ENCODE data around the gene FBXL19. TPM values are rescaled to one million over a fixed set of nuclear protein-coding genes. Genes with fewer than 3 reads are reported as not detected.

Gene FBXL19
- total and polyA plus RNA-seq, 2 of the 13 experiments (the other 11 are each of a cell fraction or from before 2014, with no cell fraction given), result 6.0 to 13.7 TPM

DNA sequence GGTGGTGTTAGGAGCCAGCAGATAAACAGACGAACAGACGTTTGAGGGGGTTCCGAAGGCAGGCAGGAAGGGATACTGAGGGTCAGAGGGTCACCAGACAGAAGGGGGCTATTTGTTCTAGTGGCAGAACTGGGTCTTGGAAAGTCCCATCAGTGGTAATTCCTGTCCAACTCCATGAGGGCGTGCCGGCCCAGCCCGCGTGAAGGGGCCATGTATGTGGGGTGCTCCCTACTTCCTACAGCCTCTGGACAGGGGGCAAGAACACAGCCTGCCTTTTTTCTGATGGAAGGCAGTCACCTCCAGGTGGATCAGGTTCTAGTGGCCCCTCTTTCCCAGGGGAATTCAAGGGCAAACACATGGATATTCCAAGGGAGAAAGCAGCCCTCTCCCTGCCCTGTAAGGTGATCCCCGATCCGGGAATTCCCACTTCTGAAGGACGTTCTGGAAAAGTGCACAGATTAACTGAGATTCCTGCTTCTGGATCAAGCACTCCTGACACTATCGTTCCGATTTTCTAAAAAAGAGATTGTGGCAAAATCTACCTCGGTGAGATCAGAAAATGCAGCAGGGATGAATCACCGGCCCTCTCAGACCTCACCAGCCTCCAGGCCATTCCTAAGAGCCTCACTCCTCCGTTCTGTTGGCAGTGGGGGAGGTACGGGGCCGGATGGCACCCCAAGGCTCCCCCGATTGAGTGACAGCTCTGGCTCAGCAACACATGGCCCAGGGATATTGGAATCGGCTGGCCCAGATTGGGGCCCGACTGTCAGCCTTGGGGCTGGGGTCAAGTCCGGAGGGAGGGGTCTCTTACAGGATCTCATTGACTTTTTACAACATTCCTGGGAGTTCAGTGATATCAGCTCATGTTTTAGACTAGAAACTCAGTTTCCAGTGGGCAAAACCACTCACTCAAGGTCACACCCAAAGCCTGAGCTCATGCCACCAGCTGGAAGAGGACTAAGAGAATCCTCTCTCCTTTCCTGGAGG lies 74.6 kb downstream of the FBXL19 start (continued):
- peak; percentile 4; the same call in 1 of the 2 replicates for TF ChIP-seq HDAC2 (CRISPR knock-in tag; IDR thresholded peaks at IDR 0.05)
- TF ChIP-seq, protein P1, sequence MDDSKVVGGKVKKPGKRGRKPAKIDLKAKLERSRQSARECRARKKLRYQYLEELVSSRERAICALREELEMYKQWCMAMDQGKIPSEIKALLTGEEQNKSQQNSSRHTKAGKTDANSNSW (CRISPR knock-in tag; IDR thresholded peaks at IDR 0.05; ENCODE audit: borderline replicate concordance), result no peak
- TF ChIP-seq PITX1 (CRISPR knock-in tag; IDR thresholded peaks at IDR 0.05), result no peak
- no peak for TF ChIP-seq SP1 (IDR thresholded peaks at IDR 0.05)
- TF ChIP-seq SP1 (CRISPR knock-in tag; IDR thresholded peaks at IDR 0.05), result no peak
- no peak for TF ChIP-seq MAFF (IDR thresholded peaks at IDR 0.05; ENCODE audit: low read depth, low read length)
- no peak for TF ChIP-seq ZNF234 (CRISPR knock-in tag; conservative IDR thresholded peaks at IDR 0.05)
- TF ChIP-seq, protein P2, sequence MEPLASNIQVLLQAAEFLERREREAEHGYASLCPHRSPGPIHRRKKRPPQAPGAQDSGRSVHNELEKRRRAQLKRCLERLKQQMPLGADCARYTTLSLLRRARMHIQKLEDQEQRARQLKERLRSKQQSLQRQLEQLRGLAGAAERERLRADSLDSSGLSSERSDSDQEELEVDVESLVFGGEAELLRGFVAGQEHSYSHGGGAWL (CRISPR knock-in tag; IDR thresholded peaks at IDR 0.05), result no peak
- no peak; the same call in none of the 2 replicates for TF ChIP-seq HDAC1 (CRISPR knock-in tag; IDR thresholded peaks at IDR 0.05)
- no peak; the same call in 1 of the 2 replicates for TF ChIP-seq HNF4A (CRISPR knock-in tag; IDR thresholded peaks at IDR 0.05)
- no peak for TF ChIP-seq TCF7L2 (IDR thresholded peaks at IDR 0.05; ENCODE audit: low read depth, low read length)
- TF ChIP-seq ZNF225 (CRISPR knock-in tag; IDR thresholded peaks at IDR 0.05), result peak; percentile 70; the same call in 1 of the 2 replicates
- no peak; the same call in 1 of the 2 replicates for TF ChIP-seq DMAP1 (CRISPR knock-in tag; IDR thresholded peaks at IDR 0.05)
- TF ChIP-seq IRX3 (CRISPR knock-in tag; IDR thresholded peaks at IDR 0.05; ENCODE audit: borderline replicate concordance, low read depth), result no peak
- TF ChIP-seq ZNF605 (CRISPR knock-in tag; IDR thresholded peaks at IDR 0.05), result peak; percentile 28; the same call in 1 of the 2 replicates
- 0 out of 2 replicates have a peak, but pooled peaks have one; percentile 20 for TF ChIP-seq GABPB1 (CRISPR knock-in tag; IDR thresholded peaks at IDR 0.05)
- TF ChIP-seq TRIM24 (CRISPR knock-in tag; IDR thresholded peaks at IDR 0.05), result no peak
- peak in 1 of 2 experiments; percentile 31; a peak in 2 of 4 replicates for TF ChIP-seq POLR2A (IDR thresholded peaks at IDR 0.05; ENCODE audit: insufficient read depth in 1 of 2, low read depth in 2 of 2, low read length in 2 of 2)
- TF ChIP-seq GPN1 (CRISPR knock-in tag; IDR thresholded peaks at IDR 0.05; ENCODE audit: borderline replicate concordance), result no peak
- TF ChIP-seq ATF1 (CRISPR knock-in tag; IDR thresholded peaks at IDR 0.05), result no peak
- no peak for TF ChIP-seq ZNF7 (CRISPR knock-in tag; IDR thresholded peaks at IDR 0.05)
- TF ChIP-seq GFI1 (CRISPR knock-in tag; IDR thresholded peaks at IDR 0.05; ENCODE audit: borderline replicate concordance), result peak; percentile 59; the same call in 1 of the 2 replicates
- TF ChIP-seq RBM39 (IDR thresholded peaks at IDR 0.05; ENCODE audit: low read depth, low read length, poor library complexity, severe bottlenecking), result no peak
- TF ChIP-seq HNRNPLL (IDR thresholded peaks at IDR 0.05; ENCODE audit: low read depth, low read length, poor library complexity, severe bottlenecking), result peak; percentile 12
- TF ChIP-seq, protein P3, sequence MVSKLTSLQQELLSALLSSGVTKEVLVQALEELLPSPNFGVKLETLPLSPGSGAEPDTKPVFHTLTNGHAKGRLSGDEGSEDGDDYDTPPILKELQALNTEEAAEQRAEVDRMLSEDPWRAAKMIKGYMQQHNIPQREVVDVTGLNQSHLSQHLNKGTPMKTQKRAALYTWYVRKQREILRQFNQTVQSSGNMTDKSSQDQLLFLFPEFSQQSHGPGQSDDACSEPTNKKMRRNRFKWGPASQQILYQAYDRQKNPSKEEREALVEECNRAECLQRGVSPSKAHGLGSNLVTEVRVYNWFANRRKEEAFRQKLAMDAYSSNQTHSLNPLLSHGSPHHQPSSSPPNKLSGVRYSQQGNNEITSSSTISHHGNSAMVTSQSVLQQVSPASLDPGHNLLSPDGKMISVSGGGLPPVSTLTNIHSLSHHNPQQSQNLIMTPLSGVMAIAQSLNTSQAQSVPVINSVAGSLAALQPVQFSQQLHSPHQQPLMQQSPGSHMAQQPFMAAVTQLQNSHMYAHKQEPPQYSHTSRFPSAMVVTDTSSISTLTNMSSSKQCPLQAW (CRISPR knock-in tag; IDR thresholded peaks at IDR 0.05), result 0 out of 2 replicates have a peak, but pooled peaks have one; percentile 19
- no peak for TF ChIP-seq ZNF549 (CRISPR knock-in tag; IDR thresholded peaks at IDR 0.05)
- TF ChIP-seq, protein P4, sequence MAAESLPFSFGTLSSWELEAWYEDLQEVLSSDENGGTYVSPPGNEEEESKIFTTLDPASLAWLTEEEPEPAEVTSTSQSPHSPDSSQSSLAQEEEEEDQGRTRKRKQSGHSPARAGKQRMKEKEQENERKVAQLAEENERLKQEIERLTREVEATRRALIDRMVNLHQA (CRISPR knock-in tag; IDR thresholded peaks at IDR 0.05), result no peak
- 0 out of 2 replicates have a peak, but pooled peaks have one; percentile 34 for TF ChIP-seq CBX5 (CRISPR knock-in tag; IDR thresholded peaks at IDR 0.05; ENCODE audit: borderline replicate concordance)
- TF ChIP-seq ARNTL (CRISPR knock-in tag; IDR thresholded peaks at IDR 0.05), result no peak; the same call in 1 of the 2 replicates
- no peak for TF ChIP-seq KLF13 (CRISPR knock-in tag; IDR thresholded peaks at IDR 0.05)

All from HepG2 (cell line).